Esophagus muscularis mucosa (tissue), 4 donors: Measurements from ENCODE around the gene RAD51B. TPM values are rescaled to one million over a fixed set of nuclear protein-coding genes. Genes with fewer than 3 reads are reported as not detected.

Source experiments
- DNase-seq: peaks from one replicate; pipeline ENCODE4 v3.0.0-alpha.2; 2017; ENCODE audit errors: extremely low spot score
- H3K27ac ChIP-seq, 4 donors: fragments of 200-600 bp; sonication (generic); replicated peaks in 1 of 4; 1 replicate in 3 of 4; 2 replicates in 1 of 4; pipeline ENCODE4 v1.5.1; 2016 to 2019; ENCODE audit warnings: mild to moderate bottlenecking in 1 of 4
- H3K27me3 ChIP-seq, 4 donors: fragments of 200-600 bp; sonication (generic); one replicate each; pipeline versions ENCODE4 v1.5.1 to v1.6.0; 2016 to 2019
- H3K36me3 ChIP-seq, 4 donors: fragments of 200-600 bp; sonication (generic); one replicate each; pipeline ENCODE4 v1.5.1; 2016 to 2019
- H3K4me1 ChIP-seq, 4 donors: fragments of 200-600 bp; sonication (generic); one replicate each; pipeline ENCODE4 v1.5.1; 2016 to 2019
- H3K4me3 ChIP-seq, 4 donors: fragments of 200-600 bp; sonication (generic); 1 replicate in 2 of 4; 2 replicates in 2 of 4; pipeline ENCODE4 v1.5.1; 2016 to 2019; ENCODE audit warnings: mild to moderate bottlenecking in 4 of 4, moderate library complexity in 1 of 4
- H3K9me3 ChIP-seq, 4 donors: fragments of 200-600 bp; sonication (generic); 1 replicate in 3 of 4; 2 replicates in 1 of 4; pipeline ENCODE4 v1.5.1; 2016 to 2019
- CTCF ChIP-seq, 3 experiments: fragments of 200-600 bp in 2 of 3; fragments of 450-650 bp in 1 of 3; sonication (generic) in 2 of 3; IDR thresholded peaks; one replicate each; pipeline ENCODE4 v1.5.1; 2017 to 2019; ENCODE audit warnings: antibody characterized with exemption in 3 of 3, mild to moderate bottlenecking in 2 of 3, moderate library complexity in 1 of 3
- EP300 ChIP-seq: sonication (generic); formaldehyde crosslinking; IDR thresholded peaks from one replicate; pipeline ENCODE4 v1.6.1; 2017; ENCODE audit warnings: antibody characterized with exemption
- POLR2A ChIP-seq: fragments of 450-650 bp; IDR thresholded peaks from one replicate; pipeline ENCODE4 v1.6.1; 2017; ENCODE audit warnings: antibody characterized with exemption, moderate library complexity, mild to moderate bottlenecking, low read depth
- POLR2AphosphoS5 ChIP-seq, 2 donors: sonication (generic); formaldehyde crosslinking; IDR thresholded peaks; one replicate each; pipeline ENCODE4 v1.6.1; 2017; ENCODE audit warnings: antibody characterized with exemption in 2 of 2
- WGBS: methylation state at CpG from one replicate; pipeline ENCODE4 v1.1.5; 2018; 5-methylcytosine and 5-hydroxymethylcytosine counted together
- intact Hi-C: fragments of 100-400 bp; cut with DNase I; formaldehyde crosslinking; loops from one replicate; pipeline ENCODE4 v1.15.1; 2023
- total RNA-seq, 4 donors: library from RNA; depleted of rRNA; stranded (reverse); fragments of >200 nt; gene quantifications; one replicate each; pipeline versions ENCODE4 v1.1.0 to v1.2.1, GENCODE V29; 2016

Gene RAD51B
- total RNA-seq, 4 donors from 2014 or later = 2.8 to 11.1 (median 5.1) TPM

GRCh38 chr14:68172627-68173026 is 353.0 kb downstream of the RAD51B start:
- no peak for DNase-seq
- Histone ChIP-seq H3K4me3 (no peak overlapping the region), H3K27me3 (no peaks in the 10 kb centered on the region), H3K9me3 (no peaks in the 10 kb centered on the region), H3K4me1 (peaks cover 8 to 69% (median 55%) of the 10 kb centered on the region in 4 donors), H3K36me3 (no peaks in the 10 kb centered on the region), H3K27ac (peak overlapping the region; percentile 38 to 67 (median 64))
- 61% methylated on average over 1 of the region's 1 CpG for WGBS
- intact Hi-C loops = no loop called here
- no peak for TF ChIP-seq EP300
- no peak for TF ChIP-seq POLR2A
- no peak for TF ChIP-seq CTCF (IDR thresholded peaks at IDR 0.05)
- no peak for TF ChIP-seq POLR2AphosphoS5 (IDR thresholded peaks at IDR 0.05)

GRCh38 chr14:68173227-68173972 is 353.8 kb downstream of the RAD51B start:
- no peak for TF ChIP-seq POLR2A
- no peak for TF ChIP-seq CTCF (IDR thresholded peaks at IDR 0.05)
- TF ChIP-seq POLR2AphosphoS5 (IDR thresholded peaks at IDR 0.05) = no peak
- TF ChIP-seq EP300 = no peak
- no peaks in the 10 kb centered on the region for H3K36me3 ChIP-seq
- H3K4me1 ChIP-seq = peaks cover 8 to 69% (median 52%) of the 10 kb centered on the region in 4 donors
- 50% methylated on average over 1 of the region's 1 CpG for WGBS
- peak overlapping the region; percentile 38 to 67 (median 64) for H3K27ac ChIP-seq
- DNase-seq = no peak
- no peak overlapping the region for H3K4me3 ChIP-seq
- H3K27me3 ChIP-seq = no peaks in the 10 kb centered on the region
- intact Hi-C loops = no loop called here
- no peaks in the 10 kb centered on the region for H3K9me3 ChIP-seq

GRCh38 chr14:68174446-68174845 is 354.9 kb downstream of the RAD51B start:
- Histone ChIP-seq H3K27me3 (no peaks in the 10 kb centered on the region), H3K4me1 (peaks cover 4 to 59% (median 41%) of the 10 kb centered on the region in 4 donors), H3K36me3 (no peaks in the 10 kb centered on the region), H3K27ac (peak overlapping the region in 2 of 4 donors; percentile 38 to 67), H3K4me3 (no peak overlapping the region), H3K9me3 (no peaks in the 10 kb centered on the region)
- DNase-seq = no peak
- 61% methylated on average over 2 of the region's 2 CpGs for WGBS
- intact Hi-C loops = no loop called here
- TF ChIP-seq POLR2AphosphoS5 (IDR thresholded peaks at IDR 0.05) = no peak
- TF ChIP-seq EP300 = no peak
- no peak for TF ChIP-seq POLR2A
- no peak for TF ChIP-seq CTCF (IDR thresholded peaks at IDR 0.05)

- no peaks in the 10 kb centered on the region for H3K27me3 ChIP-seq
- no peak overlapping the region for H3K4me3 ChIP-seq
- no peak overlapping the region for H3K27ac ChIP-seq
- intact Hi-C loops = no loop called here
- 82% methylated on average over 1 of the region's 1 CpG for WGBS
- H3K4me1 ChIP-seq = peaks cover 4 to 50% (median 40%) of the 10 kb centered on the region in 4 donors
- no peaks in the 10 kb centered on the region for H3K36me3 ChIP-seq
- TF ChIP-seq POLR2AphosphoS5 (IDR thresholded peaks at IDR 0.05) (no peak), POLR2A (no peak), CTCF (IDR thresholded peaks at IDR 0.05) (no peak), EP300 (no peak)
- no peak for DNase-seq
- no peaks in the 10 kb centered on the region for H3K9me3 ChIP-seq
These were observed 357.1 kb downstream of the RAD51B start for GRCh38 chr14:68176687-68177086.
